SK-N-SH (cell line): Measurements from ENCODE around the gene PTPRG. TPM values are rescaled to one million over a fixed set of nuclear protein-coding genes. Genes with fewer than 3 reads are reported as not detected.

Source experiments
- CTCF ChIA-PET: fragments of 300-600, 350-600 bp; formaldehyde crosslinking; extraction: SDS; loops from one replicate; lab custom pipeline; 2021; lab: Yijun Ruan, JAX
- POLR2A ChIA-PET: fragments of 350-600 bp; sonication (Branson Sonifier 250); formaldehyde crosslinking; extraction: SDS; loops from one replicate; lab custom pipeline; 2020; ENCODE audit warnings: antibody characterized with exemption, inconsistent platforms; lab: Yijun Ruan, JAX
- DNase-seq: peaks from one replicate; pipeline ENCODE4 v3.0.0; 2012
- H2AFZ ChIP-seq: fragments of 200-600 bp; sonication (generic); 2 replicates; pipeline ENCODE4 v1.8.1; 2016; ENCODE audit warnings: antibody characterized with exemption, mild to moderate bottlenecking, low read depth
- H3F3A ChIP-seq: fragments of 200-600 bp; sonication (generic); replicated peaks from 2 replicates; pipeline ENCODE3; 2016; ENCODE audit warnings: antibody characterized with exemption, mild to moderate bottlenecking; ENCODE audit not compliant: insufficient read depth
- H3K27ac ChIP-seq, 2 experiments: fragments of 200-500 bp in 1 of 2; fragments of 200-600 bp in 1 of 2; sonication (Bioruptor generic) in 1 of 2; sonication (generic), shearing (Covaris generic) in 1 of 2; 2 replicates each; pipeline versions ENCODE4 v1.5.1 to v1.6.1; 2014 to 2016; ENCODE audit warnings: low read depth in 2 of 2, inconsistent platforms in 1 of 2, low read length in 1 of 2, mild to moderate bottlenecking in 1 of 2, mixed read lengths in 1 of 2
- H3K27me3 ChIP-seq: fragments of 200-600 bp; sonication (generic), shearing (Covaris generic); 2 replicates; pipeline ENCODE4 v1.6.1; 2016; ENCODE audit warnings: mixed run types; ENCODE audit not compliant: insufficient read depth
- H3K36me3 ChIP-seq, 2 experiments: fragments of 200-500 bp in 1 of 2; fragments of 200-600 bp in 1 of 2; sonication (Bioruptor generic) in 1 of 2; sonication (generic) in 1 of 2; replicated peaks in 1 of 2; 2 replicates each; pipeline versions ENCODE3 to v1.5.1; 2014 to 2016; ENCODE audit warnings: low read length in 1 of 2, mild to moderate bottlenecking in 1 of 2; ENCODE audit not compliant: insufficient read depth in 2 of 2, control insufficient read depth in 1 of 2
- H3K4me1 ChIP-seq, 2 experiments: fragments of 200-500 bp in 1 of 2; fragments of 200-600 bp in 1 of 2; sonication (Bioruptor generic) in 1 of 2; sonication (generic), shearing (Covaris generic) in 1 of 2; 2 replicates each; pipeline versions ENCODE4 v1.5.1 to v1.6.1; 2014 to 2016; ENCODE audit warnings: low read depth in 1 of 2, low read length in 1 of 2, mixed run types in 1 of 2; ENCODE audit not compliant: insufficient read depth in 2 of 2, control insufficient read depth in 1 of 2
- H3K4me2 ChIP-seq: fragments of 200-600 bp; sonication (generic), shearing (Covaris generic); 2 replicates; pipeline ENCODE4 v1.6.1; 2017; ENCODE audit warnings: mixed run types
- H3K4me3 ChIP-seq, 2 experiments: fragments of 200-500 bp in 1 of 2; fragments of 200-600 bp in 1 of 2; sonication (Bioruptor generic) in 1 of 2; sonication (generic), shearing (Covaris generic) in 1 of 2; 2 replicates each; pipeline versions ENCODE4 v1.5.1 to v1.8.1; 2014 to 2016; ENCODE audit warnings: low read depth in 2 of 2, inconsistent platforms in 1 of 2, low read length in 1 of 2, mild to moderate bottlenecking in 1 of 2, mixed read lengths in 1 of 2, moderate library complexity in 1 of 2
- H3K79me2 ChIP-seq: fragments of 200-600 bp; sonication (generic); 2 replicates; pipeline ENCODE4 v1.8.1; 2017; ENCODE audit warnings: mild to moderate bottlenecking; ENCODE audit not compliant: insufficient read depth
- H3K9ac ChIP-seq: fragments of 200-600 bp; sonication (generic); 2 replicates; pipeline ENCODE4 v1.6.1; 2017; ENCODE audit warnings: mixed run types
- H3K9me2 ChIP-seq: fragments of 200-600 bp; sonication (generic); 2 replicates; pipeline ENCODE4 v1.6.1; 2017; ENCODE audit warnings: mixed run types
- H3K9me3 ChIP-seq: fragments of 200-600 bp; sonication (generic); 2 replicates; pipeline ENCODE4 v1.6.1; 2017; ENCODE audit warnings: mixed run types, mild to moderate bottlenecking, moderate library complexity
- H4K20me1 ChIP-seq: fragments of 200-600 bp; sonication (generic); 2 replicates; pipeline ENCODE4 v1.6.1; 2017; ENCODE audit warnings: mild to moderate bottlenecking, mixed run types; ENCODE audit not compliant: insufficient read depth
- CHD2 ChIP-seq: fragments of 150-350 bp; IDR thresholded peaks from 2 replicates; pipeline ENCODE4 v1.6.1; 2018; ENCODE audit warnings: low read length; ENCODE audit not compliant: partially characterized antibody
- ELF1 ChIP-seq: IDR thresholded peaks from 2 replicates; pipeline ENCODE4 v1.4.0; 2012
- EP300 ChIP-seq, 2 experiments: IDR thresholded peaks; 2 replicates each; pipeline versions ENCODE4 v1.4.0 to v1.6.1; 2012; ENCODE audit warnings: borderline replicate concordance in 1 of 2, low read depth in 1 of 2, low read length in 1 of 2
- EZH2phosphoT487 ChIP-seq: fragments of 200-600 bp; sonication (generic); IDR thresholded peaks from 2 replicates; pipeline ENCODE4 v1.6.1; 2017; ENCODE audit warnings: low read depth, mixed run types, mild to moderate bottlenecking, antibody characterized with exemption, moderate library complexity, borderline replicate concordance
- FOXM1 ChIP-seq: IDR thresholded peaks from 2 replicates; pipeline ENCODE4 v1.4.0; 2012; ENCODE audit warnings: low read depth, mild to moderate bottlenecking
- JUND ChIP-seq: IDR thresholded peaks from 2 replicates; pipeline ENCODE4 v1.4.0; 2012
- MXI1 ChIP-seq: IDR thresholded peaks from 2 replicates; pipeline ENCODE4 v1.6.1; 2012; ENCODE audit warnings: mild to moderate bottlenecking, low read depth, low read length, improper control_type of control experiment
- NRF1 ChIP-seq: IDR thresholded peaks from 2 replicates; pipeline ENCODE4 v1.6.1; 2012; ENCODE audit warnings: low read depth, mild to moderate bottlenecking, low read length
- RXRA ChIP-seq: IDR thresholded peaks from 2 replicates; pipeline ENCODE4 v1.4.0; 2012; ENCODE audit warnings: low read depth, mild to moderate bottlenecking, borderline replicate concordance
- SIN3A ChIP-seq: IDR thresholded peaks from 2 replicates; pipeline ENCODE4 v1.6.1; 2012; ENCODE audit warnings: low read depth, mild to moderate bottlenecking, low read length, moderate library complexity, borderline replicate concordance
- TCF12 ChIP-seq: IDR thresholded peaks from 2 replicates; pipeline ENCODE4 v1.4.0; 2012
- TEAD4 ChIP-seq: IDR thresholded peaks from 2 replicates; pipeline ENCODE4 v1.4.0; 2012; ENCODE audit warnings: mild to moderate bottlenecking, borderline replicate concordance; ENCODE audit not compliant: insufficient read depth
- WGBS: methylation state at CpG from one replicate; pipeline ENCODE4 v1.1.6; 2017; ENCODE audit warnings: low lambda C conversion rate; 5-methylcytosine and 5-hydroxymethylcytosine counted together
- polyA plus RNA-seq, 3 experiments: library from polyadenylated mRNA; depleted of rRNA; stranded (reverse); fragments of >200 nt; gene quantifications; 2 replicates each; pipeline ENCODE4 v1.2.3, GENCODE V29; 2012
- TF ChIP-seq, protein P1 (sequence below): fragments of 150-350 bp; IDR thresholded peaks from 2 replicates; pipeline ENCODE4 v1.6.1; 2016; ENCODE audit warnings: mild to moderate bottlenecking, low read depth, low read length
- TF ChIP-seq, protein P2 (sequence below): fragments of 200-600 bp; sonication (generic); IDR thresholded peaks from 2 replicates; pipeline ENCODE4 v1.6.1; 2017; ENCODE audit warnings: antibody characterized with exemption, mild to moderate bottlenecking, moderate library complexity
- TF ChIP-seq, protein P3 (sequence below): IDR thresholded peaks from 2 replicates; pipeline ENCODE4 v1.4.0; 2012; ENCODE audit warnings: low read depth, borderline replicate concordance
- TF ChIP-seq, protein P4 (sequence below): fragments of 150-350 bp; IDR thresholded peaks from 2 replicates; pipeline ENCODE4 v1.6.1; 2017; ENCODE audit warnings: antibody characterized with exemption, low read length, low read depth, borderline replicate concordance

PTPRG gene
- polyA plus RNA-seq, 1 of the 3 experiments (the other 2 are of a cell fraction) = 14.1 TPM

DNA sequence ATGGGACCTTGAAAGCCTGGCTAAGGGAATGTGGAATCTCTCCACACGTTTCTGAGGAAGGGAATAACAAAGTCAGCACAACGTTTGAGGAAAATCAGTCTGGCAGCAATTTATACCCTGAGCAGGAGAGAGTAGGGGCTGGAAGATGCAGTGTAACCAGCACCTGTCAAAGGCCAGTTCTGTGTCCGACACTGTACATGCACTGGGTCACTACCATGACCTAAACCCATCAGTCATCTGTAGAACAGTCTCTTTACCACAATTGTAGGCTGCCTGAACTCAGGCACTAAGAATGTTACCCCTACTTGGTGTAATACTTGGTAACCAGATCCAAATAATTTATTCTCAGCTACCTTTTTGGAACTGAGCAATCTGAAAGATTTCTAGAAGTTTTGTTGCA, 698.6 kb downstream of the PTPRG start:
- Histone ChIP-seq H3F3A (no peaks in the 10 kb centered on the region), H3K36me3 (peaks cover 8 to 9% of the 10 kb centered on the region in 2 experiments), H3K27me3 (no peaks in the 10 kb centered on the region), H2AFZ (no peak overlapping the region), H3K9me2 (no peaks in the 10 kb centered on the region), H3K9me3 (no peaks in the 10 kb centered on the region), H3K4me1 (peaks cover 0 to 3% of the 10 kb centered on the region in 2 experiments; a peak in 2 of 4 replicates)
- CTCF ChIA-PET = interaction anchor here (1.0 to 1.3 kb wide), 2 partner anchors 12 to 19 kb away, joined by 3 read pairs; no protein-coding TSS in a partner anchor
- TF ChIP-seq, protein P1, sequence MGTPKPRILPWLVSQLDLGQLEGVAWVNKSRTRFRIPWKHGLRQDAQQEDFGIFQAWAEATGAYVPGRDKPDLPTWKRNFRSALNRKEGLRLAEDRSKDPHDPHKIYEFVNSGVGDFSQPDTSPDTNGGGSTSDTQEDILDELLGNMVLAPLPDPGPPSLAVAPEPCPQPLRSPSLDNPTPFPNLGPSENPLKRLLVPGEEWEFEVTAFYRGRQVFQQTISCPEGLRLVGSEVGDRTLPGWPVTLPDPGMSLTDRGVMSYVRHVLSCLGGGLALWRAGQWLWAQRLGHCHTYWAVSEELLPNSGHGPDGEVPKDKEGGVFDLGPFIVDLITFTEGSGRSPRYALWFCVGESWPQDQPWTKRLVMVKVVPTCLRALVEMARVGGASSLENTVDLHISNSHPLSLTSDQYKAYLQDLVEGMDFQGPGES = no peak
- TF ChIP-seq CHD2 = no peak
- TF ChIP-seq MXI1 = no peak
- TF ChIP-seq SIN3A = no peak
- no peak for TF ChIP-seq EP300 (IDR thresholded peaks at IDR 0.05; ENCODE audit: borderline replicate concordance in 1 of 2, low read depth in 1 of 2, low read length in 1 of 2)
- no peak for TF ChIP-seq TEAD4
- TF ChIP-seq RXRA = no peak
- TF ChIP-seq EZH2phosphoT487 = no peak
- TF ChIP-seq, protein P2, sequence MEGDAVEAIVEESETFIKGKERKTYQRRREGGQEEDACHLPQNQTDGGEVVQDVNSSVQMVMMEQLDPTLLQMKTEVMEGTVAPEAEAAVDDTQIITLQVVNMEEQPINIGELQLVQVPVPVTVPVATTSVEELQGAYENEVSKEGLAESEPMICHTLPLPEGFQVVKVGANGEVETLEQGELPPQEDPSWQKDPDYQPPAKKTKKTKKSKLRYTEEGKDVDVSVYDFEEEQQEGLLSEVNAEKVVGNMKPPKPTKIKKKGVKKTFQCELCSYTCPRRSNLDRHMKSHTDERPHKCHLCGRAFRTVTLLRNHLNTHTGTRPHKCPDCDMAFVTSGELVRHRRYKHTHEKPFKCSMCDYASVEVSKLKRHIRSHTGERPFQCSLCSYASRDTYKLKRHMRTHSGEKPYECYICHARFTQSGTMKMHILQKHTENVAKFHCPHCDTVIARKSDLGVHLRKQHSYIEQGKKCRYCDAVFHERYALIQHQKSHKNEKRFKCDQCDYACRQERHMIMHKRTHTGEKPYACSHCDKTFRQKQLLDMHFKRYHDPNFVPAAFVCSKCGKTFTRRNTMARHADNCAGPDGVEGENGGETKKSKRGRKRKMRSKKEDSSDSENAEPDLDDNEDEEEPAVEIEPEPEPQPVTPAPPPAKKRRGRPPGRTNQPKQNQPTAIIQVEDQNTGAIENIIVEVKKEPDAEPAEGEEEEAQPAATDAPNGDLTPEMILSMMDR = no peak
- TF ChIP-seq ELF1 = no peak
- TF ChIP-seq FOXM1 = no peak
- TF ChIP-seq JUND = no peak
- TF ChIP-seq, protein P3, sequence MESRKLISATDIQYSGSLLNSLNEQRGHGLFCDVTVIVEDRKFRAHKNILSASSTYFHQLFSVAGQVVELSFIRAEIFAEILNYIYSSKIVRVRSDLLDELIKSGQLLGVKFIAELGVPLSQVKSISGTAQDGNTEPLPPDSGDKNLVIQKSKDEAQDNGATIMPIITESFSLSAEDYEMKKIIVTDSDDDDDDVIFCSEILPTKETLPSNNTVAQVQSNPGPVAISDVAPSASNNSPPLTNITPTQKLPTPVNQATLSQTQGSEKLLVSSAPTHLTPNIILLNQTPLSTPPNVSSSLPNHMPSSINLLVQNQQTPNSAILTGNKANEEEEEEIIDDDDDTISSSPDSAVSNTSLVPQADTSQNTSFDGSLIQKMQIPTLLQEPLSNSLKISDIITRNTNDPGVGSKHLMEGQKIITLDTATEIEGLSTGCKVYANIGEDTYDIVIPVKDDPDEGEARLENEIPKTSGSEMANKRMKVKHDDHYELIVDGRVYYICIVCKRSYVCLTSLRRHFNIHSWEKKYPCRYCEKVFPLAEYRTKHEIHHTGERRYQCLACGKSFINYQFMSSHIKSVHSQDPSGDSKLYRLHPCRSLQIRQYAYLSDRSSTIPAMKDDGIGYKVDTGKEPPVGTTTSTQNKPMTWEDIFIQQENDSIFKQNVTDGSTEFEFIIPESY = no peak
- TF ChIP-seq, protein P4, sequence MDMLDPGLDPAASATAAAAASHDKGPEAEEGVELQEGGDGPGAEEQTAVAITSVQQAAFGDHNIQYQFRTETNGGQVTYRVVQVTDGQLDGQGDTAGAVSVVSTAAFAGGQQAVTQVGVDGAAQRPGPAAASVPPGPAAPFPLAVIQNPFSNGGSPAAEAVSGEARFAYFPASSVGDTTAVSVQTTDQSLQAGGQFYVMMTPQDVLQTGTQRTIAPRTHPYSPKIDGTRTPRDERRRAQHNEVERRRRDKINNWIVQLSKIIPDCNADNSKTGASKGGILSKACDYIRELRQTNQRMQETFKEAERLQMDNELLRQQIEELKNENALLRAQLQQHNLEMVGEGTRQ = no peak
- TF ChIP-seq TCF12 = no peak
- no peak for TF ChIP-seq NRF1
- TF ChIP-seq, all 33 proteins: peak for 0
- Histone ChIP-seq H3K4me2 (no peak overlapping the region), H4K20me1 (no peaks in the 10 kb centered on the region), H3K27ac (no peak overlapping the region), H3K9ac (no peak overlapping the region), H3K79me2 (no peaks in the 10 kb centered on the region), H3K4me3 (no peak overlapping the region)
- no peak for DNase-seq
- POLR2A ChIA-PET = no interaction called here
- WGBS = 82% methylated on average over 3 of the region's 3 CpGs
